Muscle layer of colon (tissue), 2 donors: Measurements from ENCODE around the gene GSTM1.
A peak's percentile ranks its signal among the peaks of the same experiment; 100 is the strongest.

Source experiments
- H3K27ac ChIP-seq: one replicate; pipeline ENCODE4 v1.7.0; 2013; ENCODE audit warnings: low read depth, mild to moderate bottlenecking, low read length, moderate library complexity
- H3K27me3 ChIP-seq, 2 donors: one replicate each; pipeline ENCODE4 v1.7.0; 2013; ENCODE audit warnings: low read length in 2 of 2, mild to moderate bottlenecking in 2 of 2; ENCODE audit not compliant: insufficient read depth in 2 of 2, control insufficient read depth in 1 of 2
- H3K36me3 ChIP-seq: one replicate; pipeline ENCODE4 v1.7.0; 2013; ENCODE audit warnings: mild to moderate bottlenecking, low read length; ENCODE audit not compliant: insufficient read depth
- H3K4me1 ChIP-seq: one replicate; pipeline ENCODE4 v1.7.0; 2013; ENCODE audit warnings: mild to moderate bottlenecking, low read length; ENCODE audit not compliant: insufficient read depth
- H3K4me3 ChIP-seq, 2 donors: one replicate each; pipeline ENCODE4 v1.7.0; 2013; ENCODE audit warnings: low read length in 2 of 2, low read depth in 1 of 2, mild to moderate bottlenecking in 1 of 2, moderate library complexity in 1 of 2
- H3K9ac ChIP-seq: one replicate; pipeline ENCODE4 v1.7.0; 2013; ENCODE audit warnings: low read length
- H3K9me3 ChIP-seq: one replicate; pipeline ENCODE4 v1.7.0; 2013; ENCODE audit warnings: mild to moderate bottlenecking, low read length
- donor health status: abdominal sarcoma.
- donor health status: Adenocarcinoma of cecum.

Gene GSTM1

DNA sequence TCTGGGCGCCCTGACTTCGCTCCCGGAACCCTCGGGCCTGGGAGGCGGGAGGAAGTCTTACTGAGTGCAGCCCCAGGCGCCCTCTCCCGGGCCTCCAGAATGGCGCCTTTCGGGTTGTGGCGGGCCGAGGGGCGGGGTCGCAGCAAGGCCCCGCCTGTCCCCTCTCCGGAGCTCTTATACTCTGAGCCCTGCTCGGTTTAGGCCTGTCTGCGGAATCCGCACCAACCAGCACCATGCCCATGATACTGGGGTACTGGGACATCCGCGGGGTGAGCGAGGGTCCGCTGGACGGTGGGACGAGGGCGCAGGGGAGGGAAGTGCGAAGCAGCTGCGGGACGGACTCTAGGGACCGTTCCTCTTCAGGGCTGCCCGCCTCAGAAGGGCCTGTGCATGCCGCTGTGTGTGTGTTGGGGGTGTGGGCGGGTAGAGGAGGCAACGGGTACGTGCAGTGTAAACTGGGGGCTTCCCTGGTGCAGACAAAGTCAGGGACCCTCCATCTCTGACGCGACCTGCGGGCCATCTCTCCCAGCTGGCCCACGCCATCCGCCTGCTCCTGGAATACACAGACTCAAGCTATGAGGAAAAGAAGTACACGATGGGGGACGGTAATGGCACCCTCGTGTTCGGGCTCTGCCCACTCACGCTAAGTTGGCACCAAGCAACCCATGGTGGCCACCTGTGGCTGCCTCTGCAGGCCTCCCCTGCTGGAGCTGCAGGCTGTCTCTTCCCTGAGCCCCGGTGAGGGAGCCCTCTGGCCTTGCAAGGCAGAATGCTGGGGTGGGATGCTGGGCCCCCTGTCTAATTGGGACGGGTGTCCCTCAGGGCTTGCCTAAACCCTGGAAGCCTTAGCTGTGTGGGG lies at the start of gene GSTM1:
Gene GSTM1 (plus strand): TSS at position 177 of the 859 bp plus-strand sequence. CDS start 57 bp downstream, at position 234.
- peak within 1 kb of the TSS; percentile 42 to 66 for H3K4me3 ChIP-seq
- no peaks in the 10 kb centered on the region for H3K4me1 ChIP-seq
- H3K9me3 ChIP-seq: no peaks in the 10 kb centered on the region
- H3K27ac ChIP-seq: peak within 1 kb of the TSS; percentile 56
- H3K36me3 ChIP-seq: no peaks in the 10 kb centered on the region
- no peak within 1 kb of the TSS for H3K9ac ChIP-seq
- H3K27me3 ChIP-seq: no peaks in the 10 kb centered on the region

DNA sequence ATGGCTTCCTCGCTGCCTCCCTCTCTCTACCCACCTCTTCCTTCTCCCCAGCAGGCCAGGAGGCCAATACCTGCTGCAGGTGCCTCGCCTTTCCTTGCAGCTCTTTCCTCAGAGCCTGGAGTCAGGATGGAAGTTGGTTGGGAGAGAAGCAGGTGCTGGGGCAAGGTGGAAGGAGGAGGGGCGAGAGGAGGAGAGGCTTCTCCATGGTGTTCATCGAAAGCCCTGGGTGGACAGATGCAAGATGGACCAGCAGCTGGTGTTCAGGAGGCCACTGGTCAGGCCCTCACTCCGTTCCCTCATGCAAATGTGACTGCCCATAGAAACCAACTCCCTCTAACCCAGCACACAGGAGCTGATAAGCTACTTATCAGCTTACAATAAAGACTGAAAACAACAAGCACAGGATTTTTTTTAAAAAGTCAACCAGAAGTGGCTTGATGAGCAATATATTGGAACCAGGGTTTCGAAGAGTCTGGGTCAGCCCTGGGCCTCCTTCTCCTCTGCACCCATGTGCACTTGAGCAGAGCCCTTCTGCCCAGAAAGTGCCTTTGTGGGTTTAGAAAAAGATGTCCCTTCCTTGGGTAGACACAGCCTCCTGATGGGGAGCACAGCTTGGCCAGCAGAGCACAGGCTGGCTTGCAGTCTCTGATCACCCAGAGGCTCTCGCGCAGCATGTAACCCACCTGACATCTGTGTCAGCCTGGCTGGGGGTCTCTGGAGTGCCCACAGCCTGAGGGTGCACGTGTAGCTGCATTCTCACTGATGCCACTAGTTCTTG lies 48.4 kb upstream of the GSTM1 start:
- H3K9me3 ChIP-seq: no peaks in the 10 kb centered on the region
- no peak overlapping the region for H3K27ac ChIP-seq
- no peaks in the 10 kb centered on the region for H3K36me3 ChIP-seq
- peaks cover 19% of the 10 kb centered on the region for H3K4me1 ChIP-seq
- no peak overlapping the region for H3K9ac ChIP-seq
- H3K27me3 ChIP-seq: no peaks in the 10 kb centered on the region
- H3K4me3 ChIP-seq: no peak overlapping the region

GRCh38 chr1:109639841-109640184 lies 47.8 kb upstream of the GSTM1 start:
- Histone ChIP-seq H3K27me3 (no peaks in the 10 kb centered on the region), H3K9ac (no peak overlapping the region), H3K36me3 (no peaks in the 10 kb centered on the region), H3K27ac (no peak overlapping the region), H3K4me3 (no peak overlapping the region), H3K9me3 (no peaks in the 10 kb centered on the region), H3K4me1 (peaks cover 19% of the 10 kb centered on the region)

GRCh38 chr1:109640285-109640865 lies 47.2 kb upstream of the GSTM1 start:
- no peaks in the 10 kb centered on the region for H3K9me3 ChIP-seq

DNA sequence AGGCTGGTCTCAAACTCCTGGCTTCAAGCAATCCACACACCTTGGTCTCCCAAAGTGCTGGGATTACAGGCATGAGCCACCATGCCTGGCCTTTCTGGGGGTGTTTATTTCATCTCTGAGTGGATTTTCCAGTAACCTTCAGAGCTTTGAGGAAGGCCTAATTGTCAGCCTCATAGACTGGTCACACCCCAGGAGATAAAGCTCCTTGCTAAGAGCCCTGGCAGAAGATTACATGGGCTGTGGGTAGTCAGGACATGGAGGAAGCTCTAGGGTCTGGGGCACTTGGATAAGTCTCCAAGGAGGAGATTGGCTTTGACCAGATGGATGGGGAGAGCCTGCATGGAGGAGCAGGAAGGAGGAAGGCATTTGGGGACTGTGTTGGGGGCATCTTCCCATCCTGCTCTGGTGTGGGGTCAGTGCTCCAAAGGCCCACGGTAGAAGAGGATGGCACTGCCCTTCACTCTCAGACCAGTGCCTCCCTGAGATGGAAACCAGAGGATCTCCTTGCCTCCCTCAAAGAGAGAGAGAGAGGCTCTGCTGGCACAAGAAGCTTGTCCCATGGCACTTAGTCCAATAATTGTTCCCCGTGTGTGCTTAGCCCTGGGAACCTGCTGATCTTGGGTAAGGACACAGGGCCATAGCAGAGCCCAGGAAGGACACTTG lies 46.4 kb upstream of the GSTM1 start:
- Histone ChIP-seq H3K27me3 (no peaks in the 10 kb centered on the region), H3K9ac (no peak overlapping the region), H3K4me3 (no peak overlapping the region), H3K4me1 (peaks cover 13% of the 10 kb centered on the region), H3K9me3 (no peaks in the 10 kb centered on the region), H3K36me3 (no peaks in the 10 kb centered on the region), H3K27ac (no peak overlapping the region)

More at GRCh38 chr1:109640285-109640865, 47.2 kb upstream of the GSTM1 start:
- H3K27ac ChIP-seq: no peak overlapping the region
- peaks cover 19% of the 10 kb centered on the region for H3K4me1 ChIP-seq
- no peak overlapping the region for H3K4me3 ChIP-seq
- no peaks in the 10 kb centered on the region for H3K27me3 ChIP-seq
- H3K9ac ChIP-seq: no peak overlapping the region
- no peaks in the 10 kb centered on the region for H3K36me3 ChIP-seq

DNA sequence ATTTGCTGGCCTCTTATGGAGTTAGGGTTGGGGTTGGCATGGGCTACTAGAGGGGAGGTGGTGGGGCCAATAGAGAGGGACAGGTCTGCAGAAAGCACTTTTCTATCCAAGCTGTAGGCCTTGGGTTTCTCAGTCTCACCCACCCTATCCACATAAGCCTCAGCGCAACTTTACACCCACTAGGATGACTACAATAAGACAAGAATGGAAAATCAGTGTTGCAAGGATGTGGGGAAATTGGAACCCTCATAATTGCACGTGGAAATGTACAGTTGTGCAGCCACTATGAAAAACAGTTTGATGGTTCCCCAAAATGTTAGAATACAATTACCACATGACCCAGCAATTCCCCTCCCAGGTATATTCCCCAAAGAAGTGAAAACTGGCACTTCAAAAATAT lies 45.8 kb upstream of the GSTM1 start:
- Histone ChIP-seq H3K27me3 (no peaks in the 10 kb centered on the region), H3K4me1 (peaks cover 7% of the 10 kb centered on the region), H3K27ac (no peak overlapping the region), H3K9me3 (no peaks in the 10 kb centered on the region), H3K9ac (no peak overlapping the region), H3K36me3 (no peaks in the 10 kb centered on the region), H3K4me3 (no peak overlapping the region)

DNA sequence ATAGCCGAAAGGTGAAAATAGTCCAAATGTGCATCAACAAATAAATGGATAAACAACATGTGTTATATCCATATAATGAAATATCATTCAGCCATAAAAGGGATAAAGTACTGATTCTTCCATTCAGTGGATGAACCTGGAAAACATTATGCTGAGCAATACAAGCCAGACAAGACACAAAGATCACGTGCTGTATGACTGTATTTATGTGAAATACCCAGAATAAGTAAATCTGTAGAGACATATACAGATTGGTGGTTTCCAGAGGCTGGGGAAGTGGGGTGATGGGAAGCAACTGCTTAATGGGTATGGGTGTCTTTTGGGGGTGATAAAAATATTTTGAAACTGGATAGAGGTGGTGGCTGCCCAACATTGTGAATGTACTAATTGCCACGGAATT lies 45.0 kb upstream of the GSTM1 start:
- H3K27ac ChIP-seq: no peak overlapping the region
- no peak overlapping the region for H3K9ac ChIP-seq
- H3K9me3 ChIP-seq: no peaks in the 10 kb centered on the region
- H3K27me3 ChIP-seq: no peaks in the 10 kb centered on the region
- no peak overlapping the region for H3K4me3 ChIP-seq
- peaks cover 7% of the 10 kb centered on the region for H3K4me1 ChIP-seq
- no peaks in the 10 kb centered on the region for H3K36me3 ChIP-seq

GRCh38 chr1:109643385-109644230 lies 44.0 kb upstream of the GSTM1 start:
- no peak overlapping the region for H3K27ac ChIP-seq
- H3K36me3 ChIP-seq: no peaks in the 10 kb centered on the region
- H3K27me3 ChIP-seq: no peaks in the 10 kb centered on the region
- H3K9me3 ChIP-seq: no peaks in the 10 kb centered on the region
- H3K4me3 ChIP-seq: peak overlapping the region in 1 of 2 donors; percentile 30
- peak overlapping the region; percentile 33 for H3K9ac ChIP-seq
- peaks cover 7% of the 10 kb centered on the region for H3K4me1 ChIP-seq

DNA sequence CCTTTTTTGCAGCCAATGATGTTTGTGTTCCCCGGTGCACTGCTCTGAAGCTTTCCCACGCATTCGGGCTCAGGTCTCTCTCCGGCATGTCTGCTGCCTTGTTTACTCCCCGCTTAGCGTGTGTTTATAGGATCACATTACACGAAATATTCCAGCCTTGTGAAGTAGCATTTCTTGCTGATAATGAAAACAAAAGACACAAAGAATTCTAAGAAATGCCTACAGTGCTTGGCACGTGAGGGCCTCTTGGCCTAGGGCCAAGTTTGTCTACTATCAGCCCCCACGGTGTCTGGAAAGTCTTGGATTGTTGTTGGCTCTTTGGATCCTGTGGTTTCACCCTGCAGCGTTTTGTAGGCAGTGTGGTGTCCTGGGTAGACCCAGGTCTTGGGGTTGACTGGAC lies 42.9 kb upstream of the GSTM1 start:
- no peaks in the 10 kb centered on the region for H3K36me3 ChIP-seq
- no peak overlapping the region for H3K27ac ChIP-seq
- H3K9me3 ChIP-seq: no peaks in the 10 kb centered on the region
- H3K9ac ChIP-seq: no peak overlapping the region
- H3K4me1 ChIP-seq: peaks cover 7% of the 10 kb centered on the region
- no peaks in the 10 kb centered on the region for H3K27me3 ChIP-seq
- no peak overlapping the region for H3K4me3 ChIP-seq

- no peaks in the 10 kb centered on the region for H3K36me3 ChIP-seq
- no peaks in the 10 kb centered on the region for H3K9me3 ChIP-seq
- H3K4me1 ChIP-seq: peaks cover under 1% of the 10 kb centered on the region
- no peaks in the 10 kb centered on the region for H3K27me3 ChIP-seq
- no peak overlapping the region for H3K27ac ChIP-seq
- H3K9ac ChIP-seq: no peak overlapping the region
- H3K4me3 ChIP-seq: no peak overlapping the region
Observed at GRCh38 chr1:109649491-109649914, 38.1 kb upstream of the GSTM1 start.
